SH-SY5Y (cell line): Measurements from ENCODE around the gene PRKACA.

ENCODE experiments used
- GATA2 ChIP-seq: IDR thresholded peaks from 2 replicates; pipeline ENCODE4 v1.6.1; 2011; ENCODE audit warnings: mild to moderate bottlenecking, low read depth, low read length
- GATA3 ChIP-seq: IDR thresholded peaks from 2 replicates; pipeline ENCODE4 v1.6.1; 2011; ENCODE audit warnings: low read depth, mild to moderate bottlenecking, low read length, moderate library complexity

Gene PRKACA

GRCh38 chr19:14115756-14116155 lies 1.8 kb downstream of the PRKACA start:
- TF ChIP-seq GATA3, result no peak
- TF ChIP-seq GATA2, result no peak

- TF ChIP-seq GATA3, result no peak
- TF ChIP-seq GATA2, result no peak
Measured at GRCh38 chr19:14114854-14115253, 2.7 kb downstream of the PRKACA start.

- no peak for TF ChIP-seq GATA2
- no peak for TF ChIP-seq GATA3
Measured at GRCh38 chr19:14114439-14114838, 3.1 kb downstream of the PRKACA start.

GRCh38 chr19:14113762-14114414 lies 3.7 kb downstream of the PRKACA start:
- TF ChIP-seq GATA2, result no peak

- TF ChIP-seq GATA2 (no peak), GATA3 (no peak)
Measured at GRCh38 chr19:14112809-14113385, 4.7 kb downstream of the PRKACA start.

GRCh38 chr19:14112051-14112808 lies 5.3 kb downstream of the PRKACA start:
- TF ChIP-seq GATA2 (no peak), GATA3 (no peak)

- TF ChIP-seq GATA2 (no peak), GATA3 (no peak)
Measured at GRCh38 chr19:14111486-14111885, 6.1 kb downstream of the PRKACA start.

- TF ChIP-seq GATA3, result no peak
- no peak for TF ChIP-seq GATA2
Measured at GRCh38 chr19:14110650-14111049, 6.9 kb downstream of the PRKACA start.

GRCh38 chr19:14107581-14108461 lies 9.7 kb downstream of the PRKACA start:
- no peak for TF ChIP-seq GATA2
- no peak for TF ChIP-seq GATA3

GRCh38 chr19:14106840-14107239 lies 10.7 kb downstream of the PRKACA start:
- TF ChIP-seq GATA3 (no peak), GATA2 (no peak)

- TF ChIP-seq GATA2 (no peak), GATA3 (no peak)
Measured at GRCh38 chr19:14105680-14106079, 11.9 kb downstream of the PRKACA start.

- TF ChIP-seq GATA2 (no peak), GATA3 (no peak)
Measured at GRCh38 chr19:14103310-14103709, 14.3 kb downstream of the PRKACA start.

- no peak for TF ChIP-seq GATA3
- no peak for TF ChIP-seq GATA2
Measured at GRCh38 chr19:14102756-14103155, 14.8 kb downstream of the PRKACA start.

GRCh38 chr19:14102102-14102696 lies 15.4 kb downstream of the PRKACA start:
- no peak for TF ChIP-seq GATA2
- no peak for TF ChIP-seq GATA3
